GM21737 (cell line): ENCODE data around the gene SNTA1.
"Not testable (repeated sequence)": the region's sequence is repeated elsewhere in the genome, so short reads cannot be mapped to it uniquely, and the experiment has no call there.

Source experiments
- ATAC-seq: cut with Tn5 transposase; IDR thresholded peaks from one replicate; pipeline ENCODE4 v1.9.1; 2021; ENCODE audit warnings: mild to moderate bottlenecking, moderate library complexity; ENCODE audit not compliant: unreplicated experiment

Gene SNTA1

DNA sequence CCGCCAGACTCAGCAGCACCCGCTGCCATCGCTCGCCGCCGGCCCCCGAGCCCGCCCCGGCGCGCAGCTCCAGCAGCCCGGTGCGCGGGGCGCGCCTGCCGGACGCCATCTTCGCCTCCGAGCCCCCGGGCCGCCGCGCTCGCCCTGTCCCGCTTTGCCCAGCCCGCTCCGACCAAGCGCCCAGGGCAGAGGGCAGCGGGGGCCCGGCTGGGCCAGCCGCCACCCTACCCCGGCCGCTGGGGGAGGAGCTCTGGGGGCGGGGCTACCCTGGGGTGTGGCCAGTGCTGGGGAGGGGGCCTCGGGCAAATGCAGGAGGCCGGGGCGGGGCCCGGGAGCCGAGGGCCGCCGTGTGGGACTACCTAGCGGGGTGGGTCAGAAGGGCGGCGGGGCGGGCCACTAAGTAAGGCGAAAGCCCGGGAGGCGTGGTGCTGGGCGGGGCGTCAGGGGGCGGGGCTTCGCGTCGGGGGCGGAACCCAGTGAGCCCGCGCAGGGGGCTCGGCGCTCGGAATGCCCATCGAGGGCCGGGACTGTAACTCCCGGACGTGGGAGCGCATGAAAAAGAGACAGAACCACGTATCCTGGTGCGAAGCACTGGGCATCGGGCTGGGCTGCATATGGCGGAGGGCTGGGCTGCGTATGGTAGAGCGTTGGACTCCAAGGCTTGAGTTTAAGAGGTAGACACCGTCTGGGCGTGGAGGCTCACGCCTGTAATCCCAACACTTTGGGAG is at the start of gene SNTA1:
Gene SNTA1 (minus strand): TSS at position 252 of the 728 bp plus-strand sequence. CDS start 143 bp downstream, at position 109.
- ATAC-seq: peak; percentile 76

DNA sequence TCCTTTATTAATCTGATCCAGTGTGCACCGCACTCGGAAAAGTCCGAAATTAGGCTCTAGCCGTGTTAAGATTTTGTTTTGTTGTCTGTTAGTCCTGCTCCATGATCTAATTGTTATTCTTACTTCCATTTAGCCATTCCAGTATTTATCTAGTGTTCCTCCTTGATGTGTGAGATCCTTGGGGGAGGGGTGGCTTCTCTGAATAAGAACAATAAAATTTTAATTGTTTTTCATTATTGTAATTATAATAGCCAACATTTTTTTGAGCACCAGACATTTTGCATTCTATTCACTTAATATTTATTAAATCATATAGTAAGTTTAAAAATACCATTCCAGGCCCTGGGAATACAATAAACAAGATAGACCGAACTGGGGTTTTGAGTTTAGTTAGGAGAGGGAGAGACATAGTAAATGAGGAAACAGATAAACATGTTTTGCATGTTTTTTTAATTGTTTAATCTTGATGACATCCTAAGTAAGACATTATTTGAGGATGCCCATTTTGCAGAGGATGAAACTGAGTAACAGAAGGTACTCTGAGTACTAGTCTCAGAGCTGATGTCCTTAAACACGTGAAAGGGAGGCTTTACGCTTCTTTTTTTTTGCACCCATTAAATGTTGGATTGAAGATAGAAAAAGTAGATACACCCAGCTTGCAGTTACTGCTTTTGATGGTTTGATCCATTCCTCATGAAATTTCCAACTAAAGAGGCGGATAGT is 47.5 kb upstream of the SNTA1 start:
- no peak for ATAC-seq

DNA sequence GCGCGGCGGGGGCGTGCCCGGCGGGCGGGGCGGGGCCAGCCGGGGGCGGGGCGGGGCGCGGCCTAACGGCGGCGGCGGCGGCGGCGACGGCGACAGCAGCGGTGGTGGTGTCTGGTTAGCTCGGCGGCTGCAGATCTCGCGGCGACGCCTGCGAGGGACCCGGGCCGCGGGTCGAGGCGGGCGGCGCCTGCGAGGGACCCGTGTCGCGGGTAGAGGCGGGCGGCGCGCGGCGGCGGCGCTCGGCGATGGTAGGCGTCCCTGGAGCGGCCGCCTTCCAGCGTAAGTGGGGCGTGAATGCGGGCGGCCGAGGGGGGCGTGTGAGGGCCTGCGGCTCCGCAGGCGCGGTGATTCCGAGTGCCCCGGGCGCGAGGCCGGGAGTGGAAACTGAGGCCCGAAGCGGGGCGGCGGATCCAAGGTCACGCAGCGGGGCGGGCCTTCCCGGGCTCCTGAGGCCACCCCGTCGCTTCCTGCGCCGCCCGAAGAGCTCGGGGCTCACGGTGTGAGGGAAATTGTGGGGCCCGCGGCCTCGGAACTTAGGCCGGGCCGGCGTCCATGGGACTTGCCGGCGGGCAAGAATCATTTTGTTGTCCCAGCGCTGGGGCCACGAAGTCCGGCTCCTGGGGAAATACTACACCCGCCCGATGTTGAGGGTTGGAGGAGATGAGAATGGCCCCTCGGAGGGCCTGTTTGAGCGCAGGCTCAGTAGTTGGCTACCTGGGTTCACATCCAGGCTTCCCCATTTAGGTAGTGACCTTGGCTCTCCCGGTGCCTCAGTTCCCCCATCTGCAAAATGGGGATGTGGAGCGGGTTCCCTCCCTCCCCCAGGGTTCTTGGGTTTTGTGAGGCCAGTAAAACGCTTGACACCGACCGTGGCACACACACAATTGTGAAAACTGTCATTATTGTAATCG is 46.7 kb upstream of the SNTA1 start, which contains the start of gene CBFA2T2:
Gene CBFA2T2 (plus strand): TSS at position 74 of the 911 bp plus-strand sequence. CDS start 172 bp downstream, at position 246.
- ATAC-seq: peak; percentile 22

- ATAC-seq: peak; percentile 95
These were observed 46.0 kb upstream of the SNTA1 start for GRCh38 chr20:33489495-33490022.

GRCh38 chr20:33488661-33489494 is 45.3 kb upstream of the SNTA1 start:
- ATAC-seq: not testable (repeated sequence)

DNA sequence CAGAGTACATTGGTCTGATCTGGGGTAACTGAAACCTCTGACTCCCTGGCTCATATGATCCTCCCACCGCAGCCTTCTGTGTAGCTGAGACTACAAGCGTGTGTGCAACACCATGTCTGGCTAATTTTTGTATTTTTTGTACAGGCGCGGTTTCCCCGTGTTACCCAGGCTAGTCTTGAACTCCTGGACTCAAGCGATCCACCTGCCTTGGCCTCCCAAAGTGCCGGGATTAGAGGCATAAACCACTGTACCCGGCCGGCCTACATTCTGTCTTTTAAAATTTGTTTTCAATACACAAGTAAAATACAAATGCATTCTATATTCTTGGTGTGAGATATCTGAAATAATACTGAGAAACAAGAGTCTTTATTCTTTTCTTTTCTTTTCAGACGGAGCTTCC is 44.6 kb upstream of the SNTA1 start:
- ATAC-seq: no peak

DNA sequence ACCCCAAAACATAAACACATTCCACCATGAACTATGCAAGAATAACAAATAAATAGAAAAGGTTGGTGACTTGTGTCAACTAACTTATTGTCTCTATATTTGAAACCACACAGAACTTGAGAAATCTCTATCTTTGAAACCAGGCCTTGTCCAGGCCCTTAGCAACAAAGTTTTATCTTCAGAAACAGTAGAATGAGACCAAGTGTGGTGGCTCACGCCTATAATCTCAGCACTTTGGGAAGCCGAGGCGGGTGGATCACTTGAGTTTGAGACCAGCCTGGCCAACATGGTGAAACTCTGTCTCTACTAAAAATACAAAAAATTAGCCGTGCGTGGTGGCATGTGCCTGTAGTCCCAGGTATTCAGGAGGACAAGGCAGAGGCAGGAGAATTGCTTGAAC is 39.6 kb upstream of the SNTA1 start:
- ATAC-seq: not testable (repeated sequence)

DNA sequence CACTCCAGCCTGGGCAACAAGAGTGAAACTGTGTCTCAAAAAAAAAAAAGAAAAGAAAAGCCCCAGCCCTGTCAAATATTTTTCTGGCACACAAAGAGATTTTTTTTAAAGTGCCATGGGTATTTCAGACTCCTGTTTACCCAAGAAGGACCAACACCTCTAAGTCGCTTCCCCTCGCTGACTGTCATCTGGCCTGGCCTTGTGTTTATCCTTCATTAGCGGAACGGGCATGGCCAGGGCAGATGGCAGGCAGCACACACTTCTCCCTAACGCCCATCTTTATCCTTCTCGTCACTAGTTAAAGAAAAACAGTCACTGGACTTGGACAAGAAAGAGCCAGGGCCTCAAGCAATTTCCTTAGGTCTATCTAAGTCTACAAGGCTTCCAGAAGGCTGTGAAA is 39.0 kb upstream of the SNTA1 start:
- ATAC-seq: no peak

DNA sequence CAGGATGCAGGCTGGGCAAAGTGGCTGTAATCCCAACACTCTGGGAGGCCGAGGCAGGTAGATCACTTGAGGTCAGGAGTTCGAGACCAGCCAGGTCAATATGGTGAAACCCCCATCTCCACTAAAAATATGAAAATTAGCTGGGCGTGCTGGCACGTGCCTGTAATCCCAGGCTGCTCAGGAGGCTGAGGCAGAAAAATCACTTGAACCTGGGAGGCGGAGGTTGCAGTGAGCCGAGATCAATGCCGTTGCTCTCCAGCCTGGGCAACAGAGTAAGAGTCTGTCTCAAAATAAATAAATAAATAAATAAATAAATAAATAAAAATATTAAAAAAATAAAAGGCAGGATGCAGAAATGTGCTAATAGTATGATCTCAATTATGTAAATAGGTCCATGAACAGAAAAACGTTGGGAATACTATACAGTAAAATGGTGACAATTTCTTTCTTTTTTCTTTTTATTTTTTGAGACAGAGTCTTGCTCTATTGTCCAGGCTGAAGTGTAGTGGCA is 37.9 kb upstream of the SNTA1 start:
- no peak for ATAC-seq

- no peak for ATAC-seq
These were observed 36.5 kb upstream of the SNTA1 start for GRCh38 chr20:33480048-33480447.

- no peak for ATAC-seq
These were observed 34.0 kb upstream of the SNTA1 start for GRCh38 chr20:33477386-33478234.

DNA sequence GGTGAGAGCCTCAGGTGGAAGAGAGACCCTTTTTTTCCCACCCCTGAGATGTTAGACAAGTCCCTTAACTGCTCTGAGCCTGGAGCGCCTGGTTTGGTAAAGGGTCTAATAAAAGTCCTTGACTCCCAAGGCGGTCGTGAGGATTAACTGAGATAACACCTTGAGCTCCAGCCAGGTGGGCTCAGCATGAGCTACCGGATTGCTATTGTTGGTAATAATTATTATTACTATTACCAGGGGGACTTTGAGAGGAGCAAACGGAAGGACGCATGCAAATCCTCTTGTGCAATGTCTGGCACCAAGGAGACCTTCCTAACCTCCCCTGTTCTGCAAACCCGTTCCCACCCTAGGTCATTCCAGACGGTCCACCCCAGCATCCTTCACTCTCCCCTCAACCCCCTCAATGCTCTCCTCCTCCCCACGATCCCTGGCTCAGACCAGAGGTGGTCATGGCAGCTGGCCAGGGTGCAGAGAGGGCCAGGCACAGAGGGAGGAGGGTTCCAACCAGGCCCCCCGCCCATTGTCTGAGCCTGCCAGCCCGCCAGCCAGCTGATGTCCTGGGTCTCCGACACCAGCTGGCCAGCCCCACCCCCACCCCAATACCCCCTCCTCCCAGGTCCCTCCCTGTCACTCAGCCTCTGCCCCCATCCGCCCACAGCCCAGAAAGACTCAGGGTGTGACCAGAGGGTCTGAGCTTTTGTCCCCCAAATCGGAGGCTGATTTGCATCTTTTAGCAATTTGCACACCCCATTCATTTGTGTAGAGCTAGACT is 32.0 kb upstream of the SNTA1 start:
- ATAC-seq: no peak

- no peak for ATAC-seq
These were observed 31.4 kb upstream of the SNTA1 start for GRCh38 chr20:33474963-33475362.

GRCh38 chr20:33474097-33474873 is 30.7 kb upstream of the SNTA1 start:
- ATAC-seq: no peak

- no peak for ATAC-seq
These were observed 29.4 kb upstream of the SNTA1 start for GRCh38 chr20:33472868-33473435.

- ATAC-seq: no peak
These were observed 27.3 kb upstream of the SNTA1 start for GRCh38 chr20:33470866-33471265.

- ATAC-seq: no peak
These were observed 26.9 kb upstream of the SNTA1 start for GRCh38 chr20:33470457-33470856.
